Panc1 (cell line): Measurements from ENCODE around the gene ZNF579. TPM values are rescaled to one million over a fixed set of nuclear protein-coding genes. Genes with fewer than 3 reads are reported as not detected.

Source experiments
- ATAC-seq: fragments of 200-7000 bp; cut with Tn5 transposase; 2 replicates; pipeline ENCODE4 v1.9.1; 2020; ENCODE audit warnings: mild to moderate bottlenecking, moderate library complexity
- BruUV-seq: library from RNA; stranded (reverse); fragments of 400-500 nt; replicated peaks from 2 replicates; lab custom pipeline; 2021; lab: Mats Ljungman, UMichigan
- CTCF ChIA-PET: fragments of 300-600 bp; sonication (Branson Sonifier 250); formaldehyde crosslinking; loops from one replicate; lab custom pipeline; 2022; ENCODE audit warnings: antibody characterized with exemption; lab: Charles Lee
- POLR2A ChIA-PET: fragments of 300-600 bp; sonication (Branson Sonifier 250); formaldehyde crosslinking; loops from one replicate; lab custom pipeline; 2022; ENCODE audit warnings: antibody characterized with exemption; lab: Charles Lee
- DNase-seq: peaks from one replicate; pipeline ENCODE4 v3.0.0-alpha.2; 2010; ENCODE audit warnings: low read depth, low spot score
- H3K27ac ChIP-seq: 2 replicates; pipeline ENCODE4 v1.5.1; 2011; ENCODE audit warnings: mild to moderate bottlenecking, low read length, inconsistent platforms
- H3K27me3 ChIP-seq: fragments of 200-500 bp; sonication (Bioruptor generic); 2 replicates; pipeline ENCODE4 v1.6.0; 2014; ENCODE audit warnings: low read length, inconsistent platforms; ENCODE audit not compliant: control insufficient read depth, insufficient read depth
- H3K36me3 ChIP-seq: fragments of 200-500 bp; sonication (Bioruptor generic); 2 replicates; pipeline ENCODE4 v1.5.1; 2014; ENCODE audit warnings: inconsistent platforms, mild to moderate bottlenecking, low read length, moderate library complexity; ENCODE audit not compliant: control insufficient read depth, insufficient read depth
- H3K4me1 ChIP-seq: 2 replicates; pipeline ENCODE4 v1.5.1; 2011; ENCODE audit warnings: inconsistent platforms, mild to moderate bottlenecking, low read length, moderate library complexity; ENCODE audit not compliant: control insufficient read depth, insufficient read depth
- H3K4me3 ChIP-seq, 2 experiments: 2 replicates each; pipeline ENCODE4 v1.5.1; 2011 to 2012; ENCODE audit warnings: low read depth in 2 of 2, low read length in 2 of 2, mild to moderate bottlenecking in 2 of 2, inconsistent platforms in 1 of 2, moderate library complexity in 1 of 2
- H3K9me3 ChIP-seq: fragments of 200-500 bp; sonication (Bioruptor generic); 2 replicates; pipeline ENCODE4 v1.5.1; 2014; ENCODE audit warnings: low read depth, mild to moderate bottlenecking, inconsistent platforms, low read length, moderate library complexity; ENCODE audit not compliant: control insufficient read depth, insufficient read depth
- CTCF ChIP-seq: fragments of 450-650 bp; IDR thresholded peaks from 2 replicates; pipeline ENCODE4 v1.5.1; 2017; ENCODE audit warnings: mild to moderate bottlenecking
- POLR2AphosphoS5 ChIP-seq: IDR thresholded peaks from 2 replicates; pipeline ENCODE4 v1.6.1; 2012; ENCODE audit warnings: mild to moderate bottlenecking, low read depth, low read length, moderate library complexity
- REST ChIP-seq, 2 experiments: IDR thresholded peaks; 2 replicates each; pipeline ENCODE4 v1.6.1; 2011 to 2012; ENCODE audit warnings: low read depth in 2 of 2, control low read depth in 1 of 2, low read length in 1 of 2, mild to moderate bottlenecking in 1 of 2, moderate library complexity in 1 of 2; ENCODE audit not compliant: insufficient read depth in 1 of 2
- SIN3A ChIP-seq: IDR thresholded peaks from 2 replicates; pipeline ENCODE4 v1.6.1; 2012; ENCODE audit warnings: low read depth, mild to moderate bottlenecking, low read length, moderate library complexity, borderline replicate concordance; ENCODE audit not compliant: insufficient read depth
- TCF7L2 ChIP-seq: IDR thresholded peaks from 2 replicates; pipeline ENCODE4 v1.6.1; 2011; ENCODE audit warnings: mild to moderate bottlenecking, low read depth, low read length, inconsistent platforms
- in situ Hi-C: cut with HindIII; loops from 2 replicates; pipeline ENCODE4 v1.10.0; 2016; ENCODE audit warnings: low sequenced_read_pairs, low pct_unique_long_range_greater_than_20kb
- intact Hi-C: fragments of 100-400 bp; cut with micrococcal nuclease; formaldehyde crosslinking; loops from one replicate; pipeline ENCODE4 v1.10.0; 2022; ENCODE audit not compliant: unreplicated experiment
- total RNA-seq: library from RNA; stranded (reverse); gene quantifications from one replicate; pipeline ENCODE4 v1.2.1, GENCODE V29; 2021; ENCODE audit not compliant: unreplicated experiment

The ZNF579 gene
- total RNA-seq, 1 experiment from 2014 or later = 39.5 TPM

GRCh38 chr19:55599468-55599841 is 18.8 kb upstream of the ZNF579 start, which contains the start of gene FIZ1:
FIZ1 (minus strand) TSS chr19:55599517; CDS start chr19:55597865, 1,652 bp downstream.
- in situ Hi-C loops = no loop called here

More at GRCh38 chr19:55599468-55599841, 18.8 kb upstream of the ZNF579 start, which contains the start of gene FIZ1:
- DNase-seq = peak; percentile 94
- peak; percentile 90 for ATAC-seq
- TF ChIP-seq REST (IDR thresholded peaks at IDR 0.05; ENCODE audit: insufficient read depth in 1 of 2, low read depth in 2 of 2, low read length in 1 of 2) (no peak), CTCF (no peak), SIN3A (peak; percentile 10; the same call in 1 of the 2 replicates), POLR2AphosphoS5 (peak; percentile 10; the same call in 1 of the 2 replicates), TCF7L2 (no peak; the same call in 1 of the 2 replicates)
- peak within 1 kb of the TSS; percentile 79 to 85 for H3K4me3 ChIP-seq
- H3K4me1 ChIP-seq = peaks cover 14% of the 10 kb centered on the region
- no peaks in the 10 kb centered on the region; the same call in 1 of the 2 replicates for H3K36me3 ChIP-seq
- ChIA-PET POLR2A (interaction anchor here (0.5 to 1.6 kb wide), 7 partner anchors 10 to 192 kb away, joined by 3 to 12 read pairs (median 4); partner anchors contain the start of gene ZNF579), CTCF (interaction anchor here (0.6 to 0.8 kb wide), 2 partner anchors 20 to 30 kb away, joined by 5 to 7 read pairs; no protein-coding TSS in a partner anchor)
- intact Hi-C loops = no loop called here
- H3K9me3 ChIP-seq = no peaks in the 10 kb centered on the region
- H3K27me3 ChIP-seq = no peaks in the 10 kb centered on the region
- peak within 1 kb of the TSS; percentile 100 for H3K27ac ChIP-seq
- BruUV-seq = no TSS peak
